NOMO-1 (cell line): ENCODE measurements around the gene MLST8.
"Not testable (repeated sequence)": the region's sequence is repeated elsewhere in the genome, so short reads cannot be mapped to it uniquely, and the experiment has no call there.

ENCODE experiments used
- DNase-seq, 2 experiments: peaks; one replicate each; lab custom pipeline; 2025; ENCODE audit not compliant: unreplicated experiment in 2 of 2; lab: John Stamatoyannopoulos, UW

Gene MLST8

GRCh38 chr16:2189252-2189893 is 15.9 kb upstream of the MLST8 start:
- no peak for DNase-seq

- DNase-seq = no peak
Measured at GRCh38 chr16:2190002-2190658, 15.1 kb upstream of the MLST8 start.

- DNase-seq = no peak
Measured at GRCh38 chr16:2190659-2191445, 14.4 kb upstream of the MLST8 start.

DNA sequence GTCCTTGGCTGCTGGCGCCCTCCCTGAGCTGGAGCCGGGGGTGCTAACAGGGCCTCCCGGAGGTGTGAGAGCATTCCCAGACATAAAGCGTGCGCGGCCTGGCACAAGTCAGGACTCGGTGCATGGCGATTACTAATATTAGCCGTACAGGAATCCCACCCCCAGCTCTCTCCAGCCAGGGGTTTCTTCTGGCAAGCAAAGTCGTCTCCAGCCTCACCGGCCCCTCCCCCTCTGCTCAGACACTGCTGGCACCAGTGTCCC is 13.9 kb upstream of the MLST8 start:
- no peak for DNase-seq

DNA sequence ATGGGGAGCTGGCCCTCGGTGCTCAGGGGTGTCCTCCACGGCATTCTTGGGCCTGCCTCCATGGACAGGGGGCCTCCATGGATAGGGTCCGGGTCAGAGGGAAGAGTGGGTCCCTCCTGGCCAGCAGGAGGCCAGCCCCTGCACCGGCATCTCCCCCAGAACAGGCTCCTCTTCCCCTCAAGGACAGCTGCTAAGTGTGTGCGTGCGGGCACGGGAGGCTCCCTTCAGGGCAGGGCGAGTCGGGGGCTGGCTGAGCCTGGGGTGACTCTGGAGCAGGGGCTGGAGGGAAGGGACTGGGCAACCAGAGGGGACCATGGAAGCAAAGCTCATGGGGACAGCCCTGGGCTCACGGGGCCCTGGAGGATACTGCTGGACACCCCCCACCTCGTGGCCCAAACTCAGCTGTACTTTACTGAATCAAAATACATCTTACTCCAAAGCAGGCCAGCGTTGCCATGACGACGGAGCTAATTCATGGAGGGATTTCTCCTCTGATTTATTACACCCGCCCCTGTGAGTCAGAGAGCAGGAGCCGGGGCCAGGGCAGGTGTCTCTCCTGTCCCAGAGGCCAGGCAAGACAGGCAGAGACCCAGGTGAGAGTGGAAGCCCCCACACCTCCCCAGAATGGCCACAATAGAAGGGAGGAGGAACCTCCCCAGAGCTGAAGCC is 11.0 kb upstream of the MLST8 start:
- no peak for DNase-seq

GRCh38 chr16:2194852-2195321 is 10.4 kb upstream of the MLST8 start:
- DNase-seq = peak; percentile 25 to 46

DNA sequence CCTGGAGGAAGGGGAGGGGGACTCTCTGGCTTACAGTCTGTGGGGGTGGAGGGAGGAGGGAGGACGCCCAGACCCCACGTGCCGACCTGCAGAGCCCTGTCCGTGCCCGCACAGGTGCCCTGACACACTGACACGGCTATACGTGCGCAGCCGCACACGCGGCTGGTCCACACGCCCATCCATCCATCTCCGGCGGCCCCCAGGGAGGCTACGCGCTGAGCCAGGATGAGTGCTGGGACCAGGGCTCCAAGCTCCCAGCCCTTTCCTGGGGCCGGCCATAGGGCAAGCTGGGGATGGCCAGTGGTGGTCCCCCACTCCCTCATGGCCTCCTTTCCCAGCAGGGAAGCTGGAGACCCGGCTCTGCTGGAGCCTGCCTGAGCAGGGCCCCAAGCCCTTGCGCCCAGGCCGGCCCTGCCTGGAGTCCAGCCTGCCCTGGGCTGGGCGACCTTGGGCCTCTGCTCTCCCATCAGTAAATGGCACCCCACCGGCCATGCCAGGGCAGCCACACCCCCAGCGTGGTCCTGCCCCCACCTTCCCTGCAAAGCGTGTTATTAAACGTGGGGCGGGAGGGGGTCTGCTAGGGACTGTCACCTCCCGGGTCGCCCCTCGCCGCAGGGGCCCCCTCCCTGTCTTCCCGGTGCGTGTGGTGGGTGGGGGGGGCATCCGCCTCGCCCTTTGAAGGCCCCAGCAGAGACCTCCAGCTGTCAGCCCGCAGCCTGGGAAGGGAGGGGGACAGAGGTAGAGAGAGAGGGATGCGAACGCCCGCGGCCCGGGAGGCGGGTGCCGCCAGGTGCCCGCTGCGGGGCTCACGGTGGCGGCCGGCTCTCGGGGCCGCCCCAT is 9.7 kb upstream of the MLST8 start:
- no peak for DNase-seq

DNA sequence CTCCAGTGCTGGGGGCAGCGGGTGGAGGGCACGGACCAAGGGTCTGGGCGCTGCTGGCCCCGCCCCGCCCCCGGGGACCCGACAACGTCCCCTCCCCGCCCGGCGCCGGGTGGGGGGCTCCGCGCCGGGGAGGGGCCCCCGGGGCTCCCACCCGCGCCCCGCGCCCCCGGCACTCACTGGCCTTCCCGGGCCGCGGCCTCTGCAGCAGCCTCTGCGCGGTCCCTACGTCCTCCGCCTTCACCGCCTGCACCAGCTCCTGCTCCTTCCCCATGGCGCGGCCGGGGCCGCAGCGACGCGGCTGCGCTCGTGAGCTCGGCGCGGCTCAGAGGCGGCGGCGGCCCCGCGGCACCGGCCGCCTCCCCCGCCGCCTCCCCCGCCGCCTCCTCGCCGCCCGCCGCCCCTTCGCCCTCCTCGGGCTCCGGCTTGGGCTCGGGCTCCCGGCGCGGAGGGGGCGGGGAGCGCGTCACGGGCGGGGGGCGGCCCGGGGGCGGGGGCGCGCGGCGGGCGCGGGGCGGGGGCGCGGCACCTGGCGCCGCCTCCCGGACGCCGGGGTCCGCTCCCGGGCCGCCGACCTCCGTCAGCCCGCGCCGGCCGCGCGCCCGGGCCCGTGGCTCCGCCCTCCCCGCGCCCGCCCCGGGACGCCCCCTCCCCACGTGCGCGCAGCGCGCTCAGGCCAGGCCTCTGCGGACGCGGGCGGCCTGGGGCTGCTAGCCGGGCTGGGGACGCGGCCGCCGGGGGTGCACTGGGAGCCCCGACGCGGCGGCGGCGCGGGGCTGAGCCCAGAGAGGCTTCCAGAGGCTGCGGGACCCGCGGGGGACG is 8.9 kb upstream of the MLST8 start, which contains the start of gene CASKIN1:
TSS of gene CASKIN1 (minus strand) at position 444 of the 819 bp plus-strand sequence. CDS start at position 271, 173 bp downstream.
- DNase-seq = peak; percentile 32 to 51

DNA sequence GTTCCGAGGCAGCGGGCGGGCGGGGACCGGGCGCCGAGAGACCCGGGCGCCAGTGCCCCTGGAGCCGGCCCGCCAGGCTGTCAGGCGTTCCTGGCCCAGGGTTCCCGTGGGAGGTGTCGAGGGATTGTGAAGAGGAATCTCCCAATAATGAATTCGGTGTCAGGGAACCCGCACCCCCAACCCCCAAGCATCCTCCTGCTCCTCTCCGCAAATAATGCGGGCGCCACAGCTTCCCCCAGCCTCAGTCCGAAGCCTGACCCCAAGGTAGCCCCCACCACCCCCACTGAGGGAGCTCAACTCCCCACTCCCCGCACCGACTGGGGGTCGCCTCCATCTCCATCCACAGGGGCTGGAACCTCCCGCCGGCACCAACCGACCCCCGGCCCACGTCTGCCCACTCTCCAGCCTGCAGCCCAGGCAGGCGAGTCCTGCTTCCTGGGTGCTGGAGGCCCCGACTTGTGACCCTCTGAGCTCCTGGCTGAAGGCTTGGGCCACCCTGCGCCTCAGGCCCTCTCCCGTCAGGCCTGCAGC is 8.2 kb upstream of the MLST8 start:
- no peak for DNase-seq

GRCh38 chr16:2197765-2198164 is 7.5 kb upstream of the MLST8 start:
- DNase-seq = no peak

GRCh38 chr16:2198283-2198682 is 7.0 kb upstream of the MLST8 start:
- DNase-seq = no peak

GRCh38 chr16:2199095-2199494 is 6.2 kb upstream of the MLST8 start:
- no peak for DNase-seq

GRCh38 chr16:2199621-2200139 is 5.6 kb upstream of the MLST8 start:
- no peak for DNase-seq

- DNase-seq = no peak
Measured at GRCh38 chr16:2200313-2200712, 4.9 kb upstream of the MLST8 start.

GRCh38 chr16:2203119-2203688 is 2.0 kb upstream of the MLST8 start:
- not testable (repeated sequence) for DNase-seq

GRCh38 chr16:2204416-2205103 is 694 bp upstream of the MLST8 start:
- no peak for DNase-seq

DNA sequence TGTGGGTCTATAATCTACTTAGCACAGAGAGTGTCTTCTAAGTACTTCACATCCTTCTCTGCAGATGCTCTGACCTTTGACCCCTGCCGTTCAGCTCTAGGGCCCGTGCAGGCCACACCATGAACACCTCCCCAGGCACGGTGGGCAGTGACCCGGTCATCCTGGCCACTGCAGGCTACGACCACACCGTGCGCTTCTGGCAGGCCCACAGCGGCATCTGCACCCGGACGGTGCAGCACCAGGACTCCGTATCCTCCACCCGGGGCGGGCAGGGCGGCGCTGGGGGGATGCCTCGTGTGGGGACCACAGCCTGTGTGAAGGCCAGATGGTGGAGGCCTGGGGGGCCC is 686 bp downstream of the MLST8 start:
- DNase-seq = no peak

- DNase-seq = no peak
Measured at GRCh38 chr16:2206420-2206779, 1.1 kb downstream of the MLST8 start.
